ENCODE data around the gene DPF3.

The DPF3 gene

GRCh38 chr14:72828604-72829003 lies 65.3 kb downstream of the DPF3 start:
- TF ChIP-seq CTCF (IDR thresholded peaks at IDR 0.05; ENCODE audit: low read depth, low read length, missing control alignments) = no peak
- in situ Hi-C loops (cut with HindIII; ENCODE audit: low sequenced_read_pairs) = no loop called here
- no peak overlapping the region for H3K4me3 ChIP-seq (ENCODE audit: low read depth, low read length)
- DNase-seq (ENCODE audit: low read depth) = no peak

- H3K4me3 ChIP-seq (ENCODE audit: low read depth, low read length) = no peak overlapping the region
- no peak for DNase-seq (ENCODE audit: low read depth)
- in situ Hi-C loops (cut with HindIII; ENCODE audit: low sequenced_read_pairs) = no loop called here
- TF ChIP-seq CTCF (IDR thresholded peaks at IDR 0.05; ENCODE audit: low read depth, low read length, missing control alignments) = no peak
Measured at GRCh38 chr14:72826039-72826438, 67.9 kb downstream of the DPF3 start.

- no peak for TF ChIP-seq CTCF (IDR thresholded peaks at IDR 0.05; ENCODE audit: low read depth, low read length, missing control alignments)
- in situ Hi-C loops (cut with HindIII; ENCODE audit: low sequenced_read_pairs) = no loop called here
- H3K4me3 ChIP-seq (ENCODE audit: low read depth, low read length) = no peak overlapping the region
- DNase-seq (ENCODE audit: low read depth) = no peak
Measured at GRCh38 chr14:72825486-72825885, 68.4 kb downstream of the DPF3 start.

GRCh38 chr14:72824051-72824450 lies 69.8 kb downstream of the DPF3 start:
- H3K4me3 ChIP-seq (ENCODE audit: low read depth, low read length) = no peak overlapping the region
- no peak for TF ChIP-seq CTCF (IDR thresholded peaks at IDR 0.05; ENCODE audit: low read depth, low read length, missing control alignments)
- no peak for DNase-seq (ENCODE audit: low read depth)
- in situ Hi-C loops (cut with HindIII; ENCODE audit: low sequenced_read_pairs) = no loop called here

GRCh38 chr14:72822946-72823611 lies 70.8 kb downstream of the DPF3 start:
- in situ Hi-C loops (cut with HindIII; ENCODE audit: low sequenced_read_pairs) = no loop called here
- no peak overlapping the region for H3K4me3 ChIP-seq (ENCODE audit: low read depth, low read length)
- DNase-seq (ENCODE audit: low read depth) = no peak
- TF ChIP-seq CTCF (IDR thresholded peaks at IDR 0.05; ENCODE audit: low read depth, low read length, missing control alignments) = no peak

- in situ Hi-C loops (cut with HindIII; ENCODE audit: low sequenced_read_pairs) = no loop called here
- TF ChIP-seq CTCF (IDR thresholded peaks at IDR 0.05; ENCODE audit: low read depth, low read length, missing control alignments) = no peak
- no peak overlapping the region for H3K4me3 ChIP-seq (ENCODE audit: low read depth, low read length)
- DNase-seq (ENCODE audit: low read depth) = no peak
Measured at GRCh38 chr14:72818998-72819397, 74.9 kb downstream of the DPF3 start.
